B cell (primary cell): Measurements from ENCODE around the gene UBASH3B. TPM values are rescaled to one million over a fixed set of nuclear protein-coding genes. Genes with fewer than 3 reads are reported as not detected.

ENCODE experiments used
- ATAC-seq: fragments of 200-7000 bp; cut with Tn5 transposase; one replicate; pipeline ENCODE4 v1.10.0; 2021; ENCODE audit warnings: low read depth, mild to moderate bottlenecking, moderate number of reproducible peaks, moderate library complexity
- CTCF ChIA-PET: fragments of 350-600 bp; sonication (Branson Sonifier 250); formaldehyde crosslinking; loops from one replicate; lab custom pipeline; 2021; ENCODE audit warnings: antibody characterized with exemption, inconsistent platforms; lab: Charles Lee
- POLR2A ChIA-PET: fragments of 350-600 bp; sonication (Branson Sonifier 250); formaldehyde crosslinking; loops from one replicate; lab custom pipeline; 2021; ENCODE audit warnings: antibody characterized with exemption; lab: Charles Lee
- DNase-seq: peaks from one replicate; pipeline ENCODE4 v3.0.0; 2013
- H2AFZ ChIP-seq: 2 replicates; pipeline ENCODE4 v1.6.1; 2012; ENCODE audit warnings: mild to moderate bottlenecking, low read depth, low read length; ENCODE audit not compliant: insufficient read depth, poor library complexity, severe bottlenecking
- H3K27ac ChIP-seq, 2 donors: 1 replicate in 1 of 2; 2 replicates in 1 of 2; pipeline ENCODE4 v1.5.1; 2012 to 2013; ENCODE audit warnings: low read length in 2 of 2, mild to moderate bottlenecking in 2 of 2, moderate library complexity in 1 of 2
- H3K27me3 ChIP-seq, 4 experiments: fragments of 200-600 bp in 1 of 4; sonication (generic) in 1 of 4; replicated peaks in 1 of 4; 1 replicate in 2 of 4; 2 replicates in 2 of 4; pipeline versions ENCODE4 v1.6.1 to v1.7.0; 2013 to 2016; ENCODE audit warnings: low read length in 3 of 4, mild to moderate bottlenecking in 2 of 4, mixed read lengths in 1 of 4, moderate library complexity in 1 of 4; ENCODE audit not compliant: insufficient read depth in 4 of 4, control insufficient read depth in 3 of 4; ENCODE audit errors: control extremely low read depth in 1 of 4
- H3K36me3 ChIP-seq, 2 experiments: replicated peaks in 1 of 2; 1 replicate in 1 of 2; 2 replicates in 1 of 2; pipeline versions ENCODE4 v1.6.1 to v1.7.1; 2013; ENCODE audit warnings: low read length in 1 of 2; ENCODE audit not compliant: insufficient read depth in 2 of 2, control insufficient read depth in 1 of 2; ENCODE audit errors: control extremely low read depth in 1 of 2, extremely low read depth in 1 of 2
- H3K4me1 ChIP-seq, 2 donors: fragments of 200-600 bp in 1 of 2; sonication (generic) in 1 of 2; 1 replicate in 1 of 2; 2 replicates in 1 of 2; pipeline versions ENCODE4 v1.5.1 to v1.6.1; 2013 to 2017; ENCODE audit warnings: low read length in 2 of 2; ENCODE audit not compliant: control insufficient read depth in 2 of 2, insufficient read depth in 2 of 2
- H3K4me2 ChIP-seq: replicated peaks from 2 replicates; pipeline ENCODE3; 2012; ENCODE audit warnings: mild to moderate bottlenecking, low read depth, low read length; ENCODE audit not compliant: poor library complexity, severe bottlenecking
- H3K4me3 ChIP-seq, 5 experiments: fragments of 200-600 bp in 1 of 5; sonication (generic) in 1 of 5; 1 replicate in 3 of 5; 2 replicates in 2 of 5; pipeline versions ENCODE4 v1.5.1 to v1.7.0; 2011 to 2016; ENCODE audit warnings: low read length in 4 of 5, mild to moderate bottlenecking in 4 of 5, low read depth in 2 of 5, control low read depth in 1 of 5, moderate library complexity in 1 of 5; ENCODE audit not compliant: insufficient read depth in 1 of 5; ENCODE audit errors: control extremely low read depth in 1 of 5, extremely low read depth in 1 of 5
- H3K79me2 ChIP-seq: fragments of 200-600 bp; sonication (generic); one replicate; pipeline ENCODE4 v1.6.0; 2016; ENCODE audit warnings: low read length; ENCODE audit not compliant: control insufficient read depth, insufficient read depth
- H3K9ac ChIP-seq: fragments of 200-600 bp; sonication (generic); 2 replicates; pipeline ENCODE4 v1.6.1; 2017; ENCODE audit warnings: mild to moderate bottlenecking, low read length, moderate library complexity
- H3K9me3 ChIP-seq, 3 donors: one replicate each; pipeline versions ENCODE4 v1.6.1 to v1.7.1; 2013; ENCODE audit warnings: low read length in 2 of 3; ENCODE audit not compliant: control insufficient read depth in 2 of 3, insufficient read depth in 1 of 3; ENCODE audit errors: control extremely low read depth in 1 of 3
- H4K20me1 ChIP-seq: 2 replicates; pipeline ENCODE4 v1.6.0; 2012; ENCODE audit warnings: mild to moderate bottlenecking, low read length; ENCODE audit not compliant: insufficient read depth, control insufficient read depth, poor library complexity, severe bottlenecking
- H3K27ac Mint-ChIP-seq: one replicate; pipeline ENCODE4 v1.8.0; 2021; ENCODE audit warnings: mixed read lengths
- H3K27me3 Mint-ChIP-seq: one replicate; pipeline ENCODE4 v1.8.0; 2021; ENCODE audit warnings: mixed read lengths
- H3K4me1 Mint-ChIP-seq: one replicate; pipeline ENCODE4 v1.8.0; 2021; ENCODE audit warnings: mixed read lengths
- H3K4me3 Mint-ChIP-seq: one replicate; pipeline ENCODE4 v1.8.0; 2021; ENCODE audit warnings: mixed read lengths
- H3K9me3 Mint-ChIP-seq: one replicate; pipeline ENCODE4 v1.8.0; 2022; ENCODE audit warnings: mixed read lengths; ENCODE audit not compliant: insufficient read depth
- CTCF ChIP-seq: fragments of 200-600 bp; IDR thresholded peaks from one replicate; pipeline ENCODE4 v1.8.0; 2022; ENCODE audit warnings: antibody characterized with exemption, mild to moderate bottlenecking
- EZH2 ChIP-seq: IDR thresholded peaks from 2 replicates; pipeline ENCODE4 v1.6.1; 2012; ENCODE audit warnings: borderline replicate concordance, low read depth, mild to moderate bottlenecking, moderate library complexity, low read length; ENCODE audit not compliant: insufficient read depth, poor library complexity, severe bottlenecking
- WGBS: methylation state at CpG from one replicate; pipeline ENCODE4 v1.1.5; 2013; ENCODE audit warnings: missing lambda C conversion rate; ENCODE audit not compliant: insufficient coverage; 5-methylcytosine and 5-hydroxymethylcytosine counted together
- intact Hi-C: fragments of 100-400 bp; cut with micrococcal nuclease; formaldehyde crosslinking; loops from one replicate; pipeline ENCODE4 v1.10.0; 2022
- polyA plus RNA-seq: library from polyadenylated mRNA; depleted of rRNA; stranded (reverse); fragments of >200 nt; gene quantifications from 2 replicates; pipeline ENCODE4 v1.2.3, GENCODE V29; 2012
- total RNA-seq, 2 donors: library from RNA; stranded (reverse); fragments of 120-200 nt in 1 of 2; gene quantifications; 1 replicate in 1 of 2; 2 replicates in 1 of 2; pipeline versions ENCODE4 v1.2.3 to v1.2.4, GENCODE V29; 2013 to 2022

UBASH3B gene
- total and polyA plus RNA-seq, 2 donors (not counting 1 experiment from before 2014, with no cell fraction given): 2.3 to 3.6 TPM

GRCh38 chr11:122617297-122617696 lies 38.2 kb upstream of the UBASH3B start:
- POLR2A ChIA-PET: no interaction called here
- Histone ChIP-seq H3K27me3 (no peaks in the 10 kb centered on the region), H4K20me1 (no peaks in the 10 kb centered on the region), H3K4me2 (no peak overlapping the region), H3K9me3 (peaks cover 0 to 7% (median 6%) of the 10 kb centered on the region in 3 donors), H3K9ac (no peak overlapping the region), H3K27ac (no peak overlapping the region), H2AFZ (no peak overlapping the region), H3K36me3 (no peaks in the 10 kb centered on the region), H3K4me3 (no peak overlapping the region), H3K79me2 (no peaks in the 10 kb centered on the region), H3K4me1 (no peaks in the 10 kb centered on the region)
- DNase-seq (no peak), ATAC-seq (no peak)
- TF ChIP-seq CTCF (no peak), EZH2 (no peak)
- CTCF ChIA-PET: no interaction called here
- H3K9me3 Mint-ChIP-seq: peaks cover 2% of the 10 kb centered on the region
- intact Hi-C loops: no loop called here
- no peak overlapping the region for H3K4me3 Mint-ChIP-seq
- no peaks in the 10 kb centered on the region for H3K4me1 Mint-ChIP-seq
- 99% methylated on average over 4 of the region's 5 CpGs for WGBS
- peaks cover 14% of the 10 kb centered on the region for H3K27me3 Mint-ChIP-seq
- no peak overlapping the region for H3K27ac Mint-ChIP-seq

GRCh38 chr11:122617926-122618325 lies 37.6 kb upstream of the UBASH3B start:
- 91% methylated on average over 6 of the region's 6 CpGs for WGBS
- H3K4me1 Mint-ChIP-seq: no peaks in the 10 kb centered on the region
- CTCF ChIA-PET: no interaction called here
- no peak overlapping the region for H3K27ac Mint-ChIP-seq
- Histone ChIP-seq H3K36me3 (no peaks in the 10 kb centered on the region), H3K4me3 (no peak overlapping the region), H3K4me2 (no peak overlapping the region), H4K20me1 (no peaks in the 10 kb centered on the region), H3K4me1 (no peaks in the 10 kb centered on the region), H3K9ac (no peak overlapping the region), H3K9me3 (peaks cover 0 to 7% (median 6%) of the 10 kb centered on the region in 3 donors), H3K27me3 (no peaks in the 10 kb centered on the region), H3K79me2 (no peaks in the 10 kb centered on the region), H3K27ac (no peak overlapping the region), H2AFZ (no peak overlapping the region)
- H3K27me3 Mint-ChIP-seq: peaks cover 11% of the 10 kb centered on the region
- ATAC-seq (no peak), DNase-seq (no peak)
- no peak overlapping the region for H3K4me3 Mint-ChIP-seq
- intact Hi-C loops: no loop called here
- H3K9me3 Mint-ChIP-seq: peaks cover 2% of the 10 kb centered on the region
- TF ChIP-seq EZH2 (no peak), CTCF (no peak)
- POLR2A ChIA-PET: no interaction called here
